ENCODE results near the gene ARHGEF17.

DNA sequence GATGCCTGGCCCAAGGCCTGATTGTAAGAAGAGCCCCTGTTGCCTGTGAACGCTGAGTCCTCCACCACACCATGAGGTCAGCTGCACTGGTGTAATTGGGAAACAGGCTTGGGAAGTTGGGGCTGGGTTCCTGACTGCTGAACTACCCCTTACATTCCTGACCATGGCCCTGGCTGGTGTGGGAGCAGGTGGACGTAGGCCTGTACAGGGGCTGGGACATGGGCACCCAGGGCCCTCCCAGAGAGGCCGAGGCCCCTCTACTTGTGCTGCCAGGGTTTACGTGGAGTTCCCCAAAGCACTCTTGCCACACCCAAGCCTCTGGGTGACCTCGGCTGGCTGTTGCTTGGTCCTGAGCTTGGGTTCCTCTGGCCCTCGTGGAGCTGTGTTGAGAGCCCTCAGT lies 73.5 kb downstream of the ARHGEF17 start:
- TF ChIP-seq CTCF (IDR thresholded peaks at IDR 0.05) (no peak), EZH2 (IDR thresholded peaks at IDR 0.05) (no peak)

All from neural progenitor cell (in vitro differentiated cells).